ENCODE data around the gene ALG12.
A peak's percentile ranks its signal among the peaks of the same experiment; 100 is the strongest.

The ALG12 gene

DNA sequence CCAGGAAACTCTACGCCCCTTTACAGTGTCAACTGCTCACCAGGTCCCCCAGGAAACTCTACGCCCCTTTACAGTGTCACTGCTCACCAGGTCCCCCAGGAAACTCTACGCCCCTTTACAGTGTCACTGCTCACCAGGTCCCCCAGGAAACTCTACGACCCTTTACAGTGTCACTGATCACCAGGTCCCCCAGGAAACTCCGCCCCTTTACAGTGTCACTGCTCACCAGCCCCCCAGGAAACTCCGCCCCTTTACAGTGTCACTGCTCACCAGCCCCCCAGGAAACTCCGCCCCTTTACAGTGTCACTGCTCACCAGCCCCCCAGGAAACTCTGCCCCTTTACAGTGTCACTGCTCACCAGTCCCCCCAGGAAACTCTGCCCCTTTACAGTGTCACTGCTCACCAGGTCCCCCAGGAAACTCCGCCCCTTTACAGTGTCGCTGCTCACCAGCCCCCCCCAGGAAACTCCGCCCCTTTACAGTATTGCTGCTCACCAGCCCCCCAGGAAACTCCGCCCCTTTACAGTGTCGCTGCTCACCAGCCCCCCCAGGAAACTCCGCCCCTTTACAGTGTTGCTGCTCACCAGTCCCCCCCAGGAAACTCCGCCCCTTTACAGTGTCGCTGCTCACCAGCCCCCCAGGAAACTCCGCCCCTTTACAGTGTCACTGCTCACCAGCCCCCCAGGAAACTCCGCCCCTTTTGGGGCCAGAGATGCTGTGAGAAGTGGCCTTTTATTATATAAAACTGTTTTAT is 27.0 kb upstream of the ALG12 start:
- peak; percentile 77 for DNase-seq

DNA sequence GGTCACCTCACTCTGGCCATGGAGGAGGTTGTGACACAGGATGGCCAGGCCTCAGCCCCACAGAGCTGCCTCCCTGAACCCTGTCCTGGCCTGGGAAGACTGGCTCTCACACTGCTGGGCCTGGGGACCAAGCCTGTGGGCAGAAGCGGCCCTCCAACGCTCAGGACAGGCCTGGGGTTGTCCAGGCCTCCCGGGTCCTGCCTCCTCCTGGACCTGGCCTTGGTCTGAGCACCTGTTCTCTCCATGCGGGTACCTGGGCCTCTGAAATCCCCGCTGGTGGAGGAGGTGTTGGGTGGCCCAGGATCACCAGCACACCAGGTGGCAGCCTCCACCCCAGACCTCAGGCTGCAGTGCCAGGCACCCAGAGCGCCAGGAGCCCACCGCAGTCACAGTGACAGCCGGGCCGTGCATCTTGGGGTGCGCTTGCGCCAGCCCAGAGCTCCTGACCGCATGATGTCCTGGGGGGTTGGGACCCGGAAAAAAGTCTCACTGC is 26.2 kb upstream of the ALG12 start:
- no peak for DNase-seq

DNA sequence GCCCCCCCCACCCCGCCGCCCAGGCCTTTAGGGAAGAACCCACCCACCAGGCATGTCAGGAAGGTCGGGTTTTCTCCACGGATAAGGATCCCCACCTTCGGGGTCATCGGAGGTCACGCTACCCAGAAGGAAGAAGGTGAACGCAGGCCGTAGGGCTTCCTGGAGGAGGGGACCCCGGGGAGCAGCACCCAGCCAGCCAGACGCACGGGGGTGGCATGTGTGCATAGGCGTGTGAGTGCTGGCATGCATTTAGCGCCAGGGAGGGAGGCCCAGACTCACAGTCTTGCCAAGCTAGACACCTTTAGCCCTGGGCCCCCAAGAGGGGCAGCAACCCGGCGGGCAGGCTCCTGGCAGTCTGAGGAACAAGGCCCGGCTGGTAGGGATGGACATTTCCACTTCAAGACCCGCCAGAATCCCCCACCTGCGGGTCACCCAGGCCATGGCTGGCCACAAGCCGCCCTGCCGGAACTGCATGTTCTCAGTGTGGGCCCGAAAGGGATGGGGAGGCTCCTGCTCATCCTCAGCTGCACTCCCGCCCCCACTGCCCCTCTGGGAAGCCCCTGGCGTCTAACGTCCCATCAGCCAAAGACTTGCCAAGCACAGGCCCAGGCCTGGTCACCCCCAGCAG is 25.6 kb upstream of the ALG12 start:
- no peak for DNase-seq

DNA sequence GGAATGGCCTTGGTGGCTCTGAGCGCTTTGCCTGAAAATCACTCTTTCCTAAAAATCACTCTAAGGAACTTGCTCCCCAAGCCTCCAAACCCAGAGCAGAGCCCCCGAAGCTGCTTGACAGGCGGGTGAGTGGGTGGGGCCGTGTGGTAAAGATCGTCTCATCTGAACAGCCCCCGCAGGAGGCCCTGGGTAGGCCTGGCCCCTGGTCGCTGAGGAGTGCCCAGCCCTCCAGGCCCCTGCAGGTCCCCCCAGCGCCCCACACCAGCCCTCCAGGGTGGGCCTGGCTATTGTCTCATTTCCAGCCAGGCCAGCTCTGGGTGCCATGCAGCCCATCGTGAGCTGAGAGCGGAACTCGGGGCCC is 25.1 kb upstream of the ALG12 start:
- no peak for DNase-seq

DNA sequence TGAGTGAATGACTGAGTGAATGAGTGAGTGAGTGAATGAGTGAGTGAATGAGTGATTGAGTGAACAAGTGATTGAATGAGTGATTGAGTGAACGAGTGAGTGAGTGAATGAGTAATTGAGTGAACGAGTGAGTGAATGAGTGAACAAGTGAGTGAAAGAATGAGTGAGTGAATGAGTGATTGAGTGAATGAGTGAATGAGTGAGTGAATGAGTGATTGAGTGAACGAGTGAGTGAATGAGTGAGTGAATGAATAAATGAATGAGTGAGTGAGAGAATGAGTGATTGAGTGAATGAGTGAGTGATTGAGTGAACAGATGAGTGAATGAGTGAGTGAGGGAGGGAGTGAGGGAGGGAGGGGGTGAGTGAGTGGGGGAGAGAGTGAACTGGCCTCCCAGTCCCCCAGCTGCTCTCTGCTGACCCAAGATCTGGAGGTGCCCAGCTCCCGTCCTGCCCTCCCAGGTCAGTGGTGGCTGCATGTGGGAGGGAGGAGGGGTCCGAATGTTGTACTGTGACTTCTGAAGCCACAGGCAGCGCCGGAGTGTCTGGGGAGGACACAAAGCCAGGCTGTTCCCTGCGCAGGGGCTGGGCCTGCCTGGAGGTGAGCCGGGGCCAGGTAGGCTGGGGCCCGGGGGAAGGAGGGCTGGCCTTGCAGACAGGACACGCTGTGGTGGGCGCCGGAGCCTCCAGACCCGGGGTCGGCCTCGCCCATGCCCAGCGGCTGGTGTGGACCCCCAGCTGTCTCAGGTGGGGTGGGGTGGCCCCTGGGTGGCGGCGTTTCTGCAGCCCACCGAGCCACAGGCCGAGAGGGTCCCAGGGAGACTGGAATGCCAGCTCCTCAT is 24.5 kb upstream of the ALG12 start:
- DNase-seq: no peak

DNA sequence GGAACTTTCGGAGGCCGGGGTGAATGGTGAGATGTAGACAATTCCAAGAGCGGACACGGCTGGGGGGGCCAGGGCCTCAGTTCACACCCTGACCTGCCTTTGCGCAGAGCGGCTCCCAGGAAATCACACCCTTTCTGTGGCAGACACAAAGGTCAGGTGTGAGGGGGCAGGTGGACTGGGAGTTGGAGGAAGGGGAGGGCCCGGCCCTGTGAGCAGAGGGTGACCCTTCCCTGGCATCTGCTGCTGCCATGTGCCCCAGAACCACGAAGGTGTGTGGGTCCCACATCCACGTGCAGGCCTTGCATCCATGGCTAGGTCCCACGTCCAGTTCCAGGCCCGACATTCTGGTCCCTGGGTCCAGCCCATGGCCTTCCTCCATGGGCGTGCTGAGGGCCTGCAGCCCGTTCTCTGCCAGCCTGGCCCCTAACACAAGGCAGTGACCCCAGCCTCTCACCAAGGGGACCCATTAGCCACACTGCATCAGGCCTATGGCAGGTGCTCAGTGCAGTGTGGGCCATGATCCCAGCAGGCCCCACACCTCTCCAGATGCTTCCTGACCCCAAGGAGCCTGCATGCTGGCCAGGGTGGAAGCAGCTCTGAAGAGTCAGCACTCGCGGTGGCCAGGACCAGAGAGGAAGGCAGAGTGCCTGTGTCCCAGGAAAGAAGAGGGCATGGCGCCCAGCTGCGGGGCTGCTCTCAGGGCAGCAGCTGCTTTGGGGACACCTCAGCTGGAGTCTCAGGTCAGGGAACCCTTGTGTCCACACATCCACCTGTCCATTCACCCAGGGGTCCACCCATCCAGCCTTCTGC is 23.5 kb upstream of the ALG12 start:
- DNase-seq: no peak

DNA sequence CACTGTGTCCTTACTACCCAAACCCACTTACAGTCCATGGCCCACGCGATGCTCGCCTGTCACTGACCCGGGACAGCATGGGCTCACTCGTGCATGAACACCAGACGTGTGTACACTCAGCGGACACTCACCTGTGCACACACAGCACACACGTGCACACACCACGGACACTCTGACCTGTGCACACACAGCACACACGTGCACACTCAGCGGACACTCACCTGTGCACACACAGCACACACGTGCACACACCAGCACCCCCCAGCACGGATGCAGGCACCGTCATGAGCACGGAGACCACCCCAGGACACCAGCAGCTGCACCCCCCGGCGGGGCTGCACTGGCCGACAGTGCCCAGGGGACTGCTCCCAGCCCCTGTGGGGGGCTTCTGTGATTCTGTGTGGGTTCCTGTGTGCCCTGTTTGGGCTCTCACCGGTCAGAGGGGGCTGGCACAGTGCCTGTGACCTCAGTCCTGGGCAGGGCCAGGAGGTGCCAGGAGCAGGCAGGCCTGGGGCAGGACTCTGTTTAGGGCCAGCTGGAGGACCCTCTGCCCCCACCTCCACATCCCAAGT is 20.4 kb upstream of the ALG12 start:
- DNase-seq: no peak

DNA sequence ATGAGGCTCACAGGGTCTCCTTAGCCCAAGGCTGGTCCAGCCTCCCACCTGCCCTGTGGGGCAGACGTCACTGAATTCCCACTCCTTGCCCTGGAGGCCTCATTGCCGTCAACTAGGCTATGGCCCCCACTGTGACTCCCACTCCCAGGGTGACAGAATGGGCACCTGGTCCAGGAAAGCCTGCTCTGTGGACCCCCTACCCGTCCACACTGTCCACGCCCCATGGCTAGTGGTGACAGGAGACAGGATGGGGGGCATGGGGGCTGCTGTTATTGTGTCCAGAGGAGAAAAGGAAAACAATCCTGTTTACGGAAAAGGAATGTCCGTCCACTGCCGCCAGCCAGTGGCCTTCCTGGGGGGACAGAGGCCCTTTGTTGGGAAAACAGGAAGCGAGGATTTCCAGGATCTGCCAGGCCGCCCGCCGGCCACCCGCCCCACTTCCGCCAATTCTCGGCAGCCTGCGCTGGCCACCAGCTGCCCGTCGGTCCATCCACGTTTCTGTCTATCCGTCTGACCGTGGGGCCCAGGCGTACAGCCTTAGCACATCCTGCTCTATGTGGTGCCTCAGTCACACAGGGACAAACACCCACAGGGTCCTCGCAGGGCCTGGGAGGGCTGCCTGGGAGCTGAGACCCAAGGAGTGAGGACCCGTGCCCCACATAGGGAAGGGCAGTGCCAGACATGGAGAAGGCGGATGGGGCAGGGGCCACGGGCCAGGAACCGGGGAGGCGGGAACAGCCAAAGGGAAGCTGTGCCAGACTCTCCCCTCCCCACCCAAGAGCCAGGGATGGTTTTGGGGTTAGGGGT is 19.7 kb upstream of the ALG12 start:
- no peak for DNase-seq

DNA sequence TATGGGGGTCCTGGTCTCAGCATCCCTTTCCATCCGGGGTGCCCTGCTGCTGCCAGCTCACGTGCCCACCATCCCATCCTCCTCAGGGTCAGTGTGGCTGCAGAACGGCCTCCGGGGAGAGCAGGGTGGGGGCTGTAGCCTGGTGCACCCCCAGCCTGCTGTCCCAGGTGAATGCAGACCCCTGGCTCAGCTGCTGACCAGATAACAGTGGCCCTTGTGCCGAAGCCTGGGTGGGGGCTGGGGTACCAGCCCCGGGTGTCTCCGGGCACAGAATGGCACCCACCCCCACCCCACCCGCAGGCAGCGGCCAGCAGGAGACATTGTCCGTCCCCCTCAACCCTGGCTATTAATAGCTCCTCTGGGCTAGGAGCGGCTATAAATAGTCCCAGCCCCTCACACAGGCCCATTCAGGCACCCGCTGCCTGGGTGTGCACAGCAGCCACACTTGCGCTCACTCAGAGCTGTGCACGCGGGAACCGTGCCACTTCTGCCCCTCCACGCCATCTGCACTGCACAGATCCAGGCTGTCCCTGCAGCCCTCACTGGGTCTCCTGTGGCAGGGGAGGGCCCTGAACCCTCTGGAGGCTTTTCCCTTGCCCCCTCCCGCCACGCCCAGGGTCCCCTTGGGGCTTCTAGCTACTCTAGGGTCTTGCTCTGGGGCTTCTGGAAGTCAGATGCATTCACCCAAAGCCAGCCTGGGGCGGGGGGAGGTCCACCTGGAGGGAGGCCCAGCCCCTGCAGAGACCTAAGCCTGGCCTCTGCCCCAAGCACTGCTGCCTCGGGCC is 18.9 kb upstream of the ALG12 start:
- DNase-seq: no peak

DNA sequence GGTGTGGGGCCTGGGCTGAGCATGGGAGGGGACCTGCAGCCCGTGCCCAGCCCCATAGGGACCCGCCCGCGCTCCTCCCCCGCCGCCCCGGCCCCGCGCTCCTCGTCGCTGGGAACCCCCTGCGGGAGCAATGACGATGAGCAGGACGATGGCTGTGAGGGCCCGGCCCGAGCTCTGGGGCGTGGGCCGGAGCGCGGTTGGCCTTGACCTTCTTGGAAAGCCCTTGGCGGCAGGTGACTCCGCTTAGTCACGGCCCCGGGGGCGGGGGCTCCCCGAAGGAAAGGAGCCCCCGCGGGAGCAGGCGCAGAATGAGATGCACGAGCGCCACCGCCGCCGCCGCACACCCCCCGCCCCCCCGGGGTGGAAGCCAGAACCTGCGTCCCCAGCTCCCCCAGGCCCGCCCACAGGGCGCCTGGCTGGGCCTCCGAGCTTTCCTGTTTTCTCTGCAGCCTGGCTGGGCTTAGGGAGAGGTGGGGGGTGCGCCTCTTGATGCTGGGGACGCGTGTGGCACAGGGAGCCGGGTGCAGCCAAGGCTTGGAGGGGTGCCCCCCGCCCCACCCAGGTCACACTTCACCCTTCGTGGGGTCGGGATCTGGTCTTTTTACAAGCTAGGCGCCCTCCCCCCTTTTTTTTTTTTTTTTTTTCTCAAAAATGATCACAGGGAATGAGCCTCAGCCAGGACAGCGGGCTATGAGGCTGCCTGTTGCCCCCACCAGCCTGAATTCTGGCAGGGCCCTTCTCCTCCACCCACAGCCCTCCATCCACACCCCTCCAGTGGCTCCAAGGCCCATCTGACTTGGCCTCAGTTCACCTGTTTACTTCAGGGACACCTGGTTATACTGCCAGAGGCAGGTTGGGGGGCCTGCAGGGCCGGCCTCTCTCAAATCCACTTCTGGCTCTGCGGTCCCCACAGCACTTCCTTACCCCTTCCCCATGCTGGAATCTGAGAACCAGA is 18.1 kb upstream of the ALG12 start:
- peak; percentile 85 for DNase-seq

DNA sequence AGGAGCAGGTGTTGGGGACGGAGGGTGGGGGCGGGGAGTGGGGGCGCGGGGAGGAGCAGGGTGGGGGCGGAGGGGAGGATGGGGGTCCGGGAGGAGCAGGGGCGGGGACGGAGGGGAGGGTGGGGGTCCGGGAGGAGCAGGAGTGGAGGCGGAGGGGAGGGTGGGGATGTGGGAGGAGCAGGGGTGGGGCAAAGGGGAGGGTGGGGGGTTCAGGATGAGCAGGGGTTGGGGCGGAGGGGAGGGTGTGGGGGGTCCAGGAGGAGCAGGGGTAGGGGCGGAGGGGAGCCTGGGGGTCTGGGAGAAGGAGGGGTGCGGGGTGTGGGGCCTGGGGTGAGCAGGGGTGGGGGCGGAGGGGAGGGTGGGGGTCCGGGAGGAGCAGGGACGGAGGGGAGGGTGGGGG is 17.3 kb upstream of the ALG12 start:
- DNase-seq: peak; percentile 42

DNA sequence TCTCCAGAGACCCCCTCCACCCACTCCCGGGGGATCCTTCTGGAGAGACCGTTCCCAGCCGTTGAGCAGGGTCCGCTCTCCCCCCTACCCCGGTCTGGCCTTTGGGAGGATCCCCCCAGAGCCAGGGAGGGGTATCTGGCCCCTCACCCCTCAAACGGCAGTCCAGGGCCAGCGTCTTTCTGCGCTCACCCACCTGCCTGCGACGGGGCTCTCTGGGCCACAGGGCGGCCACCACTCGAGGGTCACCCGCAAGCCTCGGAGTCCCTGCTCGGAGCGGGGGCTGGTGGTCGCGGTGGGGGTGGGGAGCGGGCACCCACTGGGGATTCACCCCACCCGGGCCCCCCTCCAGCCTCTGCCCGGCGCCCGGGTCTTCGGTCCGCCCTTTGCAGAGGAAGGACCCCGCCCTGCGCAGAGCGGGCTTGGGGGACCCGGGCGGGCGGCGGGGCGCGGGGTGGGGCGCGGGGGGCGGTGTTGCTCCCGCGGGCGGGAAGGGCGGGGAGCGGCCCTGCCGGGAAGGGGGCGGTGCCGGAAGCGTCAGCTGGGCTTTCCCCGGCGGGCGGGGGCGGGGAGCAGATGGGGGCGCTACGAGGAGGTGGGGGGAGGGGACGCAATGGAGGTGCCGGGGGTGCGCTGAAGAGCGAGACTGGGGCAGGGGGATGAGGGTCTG is 16.8 kb upstream of the ALG12 start:
- DNase-seq: peak; percentile 86

DNA sequence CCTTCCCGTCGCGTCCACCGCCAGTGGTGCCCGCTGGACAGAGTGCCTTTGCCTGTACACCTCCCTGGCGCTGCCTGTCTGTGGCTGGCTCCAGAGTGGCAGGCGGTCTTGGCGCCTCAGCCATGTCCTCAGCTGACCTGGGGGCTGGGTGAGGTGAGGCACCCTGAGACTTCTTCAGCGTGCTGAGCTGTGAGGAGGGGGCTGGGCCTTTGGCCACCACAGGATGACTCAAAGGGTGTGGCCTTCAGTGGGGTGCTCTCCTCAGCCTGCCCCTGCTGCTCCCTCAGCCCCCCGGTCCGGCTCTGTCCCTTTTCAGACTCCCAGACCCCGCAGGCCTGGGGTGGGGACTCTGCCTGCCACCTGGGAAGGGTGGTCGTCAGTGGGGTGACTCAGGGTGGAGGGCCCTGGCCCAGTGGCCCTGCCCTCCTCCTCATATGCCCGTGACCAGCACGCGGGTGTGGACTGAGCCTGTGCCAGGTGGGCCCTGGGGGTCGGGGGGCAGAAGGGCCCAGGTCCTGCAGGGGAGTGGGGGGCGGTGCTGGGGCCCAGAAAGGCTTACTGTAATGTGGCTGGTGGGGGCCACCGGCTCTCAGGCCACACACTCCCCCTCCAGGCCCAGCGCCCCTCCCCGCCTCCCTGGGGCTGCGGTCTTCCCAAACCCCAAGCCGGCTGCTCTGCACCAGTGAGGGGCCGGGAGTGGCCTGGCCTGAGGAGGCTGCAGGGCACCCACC is 16.1 kb upstream of the ALG12 start:
- peak; percentile 76 for DNase-seq

DNA sequence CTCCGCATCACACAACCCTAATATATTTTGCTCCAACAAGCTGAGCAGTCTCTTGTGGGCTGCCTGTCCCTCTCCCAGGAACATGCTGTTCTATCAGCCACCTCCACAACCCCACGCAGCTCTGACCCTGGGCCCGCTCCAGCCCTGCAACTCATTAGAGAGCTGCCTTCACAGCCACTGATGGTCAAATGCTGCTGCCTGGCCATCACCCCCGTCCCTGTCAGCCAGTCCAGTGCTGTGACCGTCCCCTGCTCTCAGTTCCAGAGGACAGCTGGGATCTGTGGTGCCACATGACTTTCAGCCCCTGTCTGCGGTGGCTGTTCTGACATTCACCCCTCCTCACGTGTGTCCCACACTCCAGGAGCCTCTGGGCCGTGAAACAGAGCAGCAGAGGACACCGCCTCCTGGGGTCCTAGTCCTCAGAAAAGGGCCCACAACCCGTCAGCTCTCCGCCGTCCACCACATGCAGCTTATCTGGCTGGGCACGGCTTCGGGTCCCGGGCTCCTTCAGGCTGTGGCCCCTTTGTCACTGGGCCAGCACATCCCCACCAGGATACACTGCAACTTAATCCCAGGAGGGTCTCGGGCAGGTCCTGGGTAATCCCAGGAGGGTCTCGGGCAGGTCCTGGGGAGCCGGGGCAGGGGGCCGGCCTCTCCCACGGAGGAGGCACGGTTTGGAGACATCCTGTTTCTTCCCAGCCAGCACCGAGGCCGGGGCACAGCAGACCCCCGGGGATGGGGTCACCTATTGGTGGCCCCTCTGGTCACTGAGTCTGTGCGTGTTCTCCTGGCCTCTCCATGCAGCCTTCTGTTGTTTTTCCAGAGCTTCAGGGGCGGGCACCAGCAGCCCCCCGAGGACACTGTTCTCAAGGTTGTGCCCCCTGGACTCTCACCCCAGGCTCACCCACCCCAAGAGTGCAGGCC is 15.3 kb upstream of the ALG12 start:
- no peak for DNase-seq

DNA sequence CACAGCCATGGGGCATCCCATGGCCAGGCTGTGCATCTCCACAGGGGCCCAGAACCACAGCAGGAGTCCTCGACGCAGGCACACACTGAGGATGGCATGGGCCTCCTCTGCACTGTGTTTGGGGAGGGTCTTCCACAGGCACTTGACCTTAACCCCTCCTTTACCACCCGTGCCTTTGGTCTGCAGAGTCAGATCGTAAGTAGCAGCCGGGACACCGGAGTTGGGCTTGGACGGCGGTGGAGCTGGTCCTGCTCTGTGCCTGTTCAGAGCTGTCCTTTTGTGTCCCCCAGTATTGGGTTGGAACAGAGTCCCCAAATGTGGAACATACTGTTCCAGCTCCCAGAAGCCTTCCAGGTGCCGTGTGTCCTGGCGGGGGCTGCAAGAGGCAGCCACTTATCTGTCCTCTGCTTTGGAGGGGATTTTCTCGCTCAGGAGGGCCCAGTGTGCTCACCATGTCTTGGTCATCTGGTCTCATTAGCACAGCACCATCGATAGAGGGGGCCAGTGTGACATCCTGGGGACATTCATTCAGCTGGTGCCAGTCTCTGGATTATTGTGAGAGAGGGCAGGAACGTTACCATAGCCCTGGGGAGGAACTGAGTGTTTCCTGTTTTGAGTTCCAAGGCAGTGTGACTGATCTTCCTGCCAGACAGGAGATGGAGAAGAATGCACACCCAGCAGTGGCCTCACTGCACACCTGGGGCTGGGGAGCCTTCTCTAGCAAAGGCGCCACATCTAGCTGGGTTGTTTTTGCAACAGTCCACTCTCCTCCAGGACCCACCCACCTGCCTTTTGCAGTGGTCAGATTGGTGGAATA is 12.6 kb upstream of the ALG12 start:
- DNase-seq: peak; percentile 93

DNA sequence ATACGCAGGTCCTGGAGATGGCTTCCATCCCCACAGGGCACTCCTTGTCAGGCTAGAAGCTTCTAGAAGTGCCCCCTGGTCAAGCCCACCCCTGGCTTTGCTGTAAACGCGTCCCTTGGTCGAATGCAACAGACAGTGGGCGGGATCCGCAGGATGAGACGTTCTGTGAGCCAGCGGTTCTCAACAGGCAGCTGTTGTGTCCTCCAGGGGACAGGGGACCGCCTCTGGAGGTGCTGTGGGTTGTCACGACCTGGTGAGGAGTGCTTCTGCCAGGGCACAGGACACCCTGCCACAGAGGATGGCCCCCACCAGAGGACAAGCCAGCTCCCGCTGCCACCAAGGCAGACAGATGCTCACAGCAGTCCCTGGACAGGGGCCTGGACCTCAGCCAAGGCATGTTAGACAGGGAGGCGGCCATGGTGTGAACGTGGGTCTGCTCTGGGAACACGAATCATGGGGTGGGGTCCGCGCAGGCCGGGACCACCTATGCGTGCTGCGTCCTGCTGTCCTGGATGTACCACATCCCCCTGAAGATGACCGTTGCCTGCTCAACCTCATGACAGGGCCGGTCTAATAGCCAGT is 11.8 kb upstream of the ALG12 start:
- DNase-seq: no peak
